Mucosa of descending colon (tissue), 3 donors: ENCODE results near the gene BPIFB4. TPM values are rescaled to one million over a fixed set of nuclear protein-coding genes. Genes with fewer than 3 reads are reported as not detected.

ENCODE experiments used
- ATAC-seq: fragments of 200-7000 bp; cut with Tn5 transposase; one replicate; pipeline ENCODE4 v1.9.1; 2020; ENCODE audit warnings: mild to moderate bottlenecking, moderate library complexity
- DNase-seq, 3 donors: peaks; one replicate each; pipeline ENCODE4 v3.0.0-alpha.2; 2020
- H3K36me3 ChIP-seq: fragments of 200-600 bp; one replicate; pipeline ENCODE4 v1.8.0; 2021; ENCODE audit warnings: low read depth, mild to moderate bottlenecking
- H3K4me1 ChIP-seq: fragments of 200-600 bp; one replicate; pipeline ENCODE4 v1.8.0; 2021; ENCODE audit warnings: low read depth, mild to moderate bottlenecking
- H3K4me3 ChIP-seq: fragments of 200-600 bp; one replicate; pipeline ENCODE4 v1.8.0; 2021; ENCODE audit warnings: mild to moderate bottlenecking
- H3K9me3 ChIP-seq: fragments of 200-600 bp; one replicate; pipeline ENCODE4 v1.8.0; 2021; ENCODE audit warnings: mild to moderate bottlenecking
- intact Hi-C, 2 donors: fragments of 100-400 bp; cut with DNase I in 1 of 2; cut with micrococcal nuclease in 1 of 2; formaldehyde crosslinking; loops; one replicate each; pipeline versions ENCODE4 v1.11.0 to v1.11.1; 2022; cut with DNase I, micrococcal nuclease
- total RNA-seq, 3 donors: library from RNA; stranded (reverse); fragmentation: NEBNext Ultra II Directional in 2 of 3; extraction: Animal tissue kit (Norgen Biotek cat#: 25700) in 2 of 3; gene quantifications; one replicate each; pipeline versions ENCODE4 v1.2.1 to v1.2.4, GENCODE V29; 2021 to 2023
- TF ChIP-seq, protein P1 (sequence below): fragments of 200-600 bp; IDR thresholded peaks from one replicate; pipeline ENCODE4 v1.8.0; 2022; ENCODE audit warnings: antibody characterized with exemption, mild to moderate bottlenecking
- donor health status: DM: no; HTN: no; CAD: no; lungs with moderate emphysema.
- donor health status: DM: no; HTN: no; CAD: no.
- donor health status: DM: no; HTN: yes; CAD: no.

BPIFB4 gene
- total RNA-seq, 3 donors from 2014 or later: not detected

DNA sequence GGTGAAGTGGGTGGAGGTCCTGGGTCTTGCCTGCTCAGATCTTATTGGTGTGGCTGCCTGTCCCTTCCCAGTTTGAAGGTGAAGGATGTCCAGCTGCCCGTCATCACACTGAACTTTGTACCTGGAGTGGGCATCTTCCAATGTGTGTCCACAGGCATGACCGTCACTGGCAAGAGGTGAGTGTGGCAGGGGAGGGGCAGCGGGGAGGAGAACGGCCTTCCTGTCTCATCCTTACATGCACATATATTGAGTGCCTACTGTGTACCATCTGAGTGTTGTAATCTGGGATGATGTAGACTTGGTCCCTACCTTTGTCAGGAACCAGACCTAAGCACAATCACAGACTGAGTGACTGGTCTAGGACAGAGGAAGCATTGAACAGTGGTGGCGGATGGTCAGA lies 45.3 kb upstream of the BPIFB4 start:
- Histone ChIP-seq H3K4me3 (no peak overlapping the region), H3K36me3 (no peaks in the 10 kb centered on the region), H3K9me3 (no peaks in the 10 kb centered on the region), H3K4me1 (no peaks in the 10 kb centered on the region)
- TF ChIP-seq, protein P1, sequence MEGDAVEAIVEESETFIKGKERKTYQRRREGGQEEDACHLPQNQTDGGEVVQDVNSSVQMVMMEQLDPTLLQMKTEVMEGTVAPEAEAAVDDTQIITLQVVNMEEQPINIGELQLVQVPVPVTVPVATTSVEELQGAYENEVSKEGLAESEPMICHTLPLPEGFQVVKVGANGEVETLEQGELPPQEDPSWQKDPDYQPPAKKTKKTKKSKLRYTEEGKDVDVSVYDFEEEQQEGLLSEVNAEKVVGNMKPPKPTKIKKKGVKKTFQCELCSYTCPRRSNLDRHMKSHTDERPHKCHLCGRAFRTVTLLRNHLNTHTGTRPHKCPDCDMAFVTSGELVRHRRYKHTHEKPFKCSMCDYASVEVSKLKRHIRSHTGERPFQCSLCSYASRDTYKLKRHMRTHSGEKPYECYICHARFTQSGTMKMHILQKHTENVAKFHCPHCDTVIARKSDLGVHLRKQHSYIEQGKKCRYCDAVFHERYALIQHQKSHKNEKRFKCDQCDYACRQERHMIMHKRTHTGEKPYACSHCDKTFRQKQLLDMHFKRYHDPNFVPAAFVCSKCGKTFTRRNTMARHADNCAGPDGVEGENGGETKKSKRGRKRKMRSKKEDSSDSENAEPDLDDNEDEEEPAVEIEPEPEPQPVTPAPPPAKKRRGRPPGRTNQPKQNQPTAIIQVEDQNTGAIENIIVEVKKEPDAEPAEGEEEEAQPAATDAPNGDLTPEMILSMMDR: no peak
- intact Hi-C loops: no loop called here
- no peak for ATAC-seq
- no peak for DNase-seq

DNA sequence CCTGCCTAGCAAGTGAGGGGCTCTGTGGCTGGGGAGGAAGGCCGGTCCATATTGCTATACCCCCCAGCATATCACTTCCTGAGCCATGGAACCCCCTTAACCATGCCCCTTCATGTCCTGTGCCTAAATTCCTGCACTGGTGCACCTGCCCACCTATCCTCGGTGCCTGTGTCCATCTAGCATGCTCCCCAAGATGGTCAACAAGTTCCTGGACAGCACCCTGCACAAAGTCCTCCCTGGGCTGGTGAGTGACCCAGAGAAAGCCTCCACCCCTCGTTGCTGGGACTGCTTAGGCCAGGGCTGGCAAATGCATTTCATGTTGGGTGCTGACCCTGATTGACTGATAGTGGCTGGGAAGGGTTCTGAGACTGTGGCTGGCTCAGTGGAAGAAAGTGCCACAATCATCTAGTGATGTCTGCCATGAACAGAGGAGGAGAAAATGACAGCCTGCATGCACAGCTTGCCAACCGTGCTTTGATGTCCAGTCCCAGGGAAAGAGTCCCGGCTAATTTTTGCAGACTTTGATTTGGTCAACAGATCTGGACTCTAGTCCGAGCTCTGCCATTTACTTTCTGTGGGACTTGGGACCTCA lies 44.4 kb upstream of the BPIFB4 start:
- no peaks in the 10 kb centered on the region for H3K36me3 ChIP-seq
- no peak overlapping the region for H3K4me3 ChIP-seq
- intact Hi-C loops: no loop called here
- DNase-seq (no peak), ATAC-seq (no peak)
- no peaks in the 10 kb centered on the region for H3K4me1 ChIP-seq
- TF ChIP-seq, protein P1: no peak
- H3K9me3 ChIP-seq: no peaks in the 10 kb centered on the region

- H3K4me1 ChIP-seq: no peaks in the 10 kb centered on the region
- no peaks in the 10 kb centered on the region for H3K36me3 ChIP-seq
- no peak overlapping the region for H3K4me3 ChIP-seq
- ATAC-seq: no peak
- no peak for DNase-seq
- no peaks in the 10 kb centered on the region for H3K9me3 ChIP-seq
- TF ChIP-seq, protein P1: no peak
- intact Hi-C loops: no loop called here
Measured at GRCh38 chr20:33037456-33037855, 42.0 kb upstream of the BPIFB4 start.

- Histone ChIP-seq H3K36me3 (no peaks in the 10 kb centered on the region), H3K9me3 (no peaks in the 10 kb centered on the region), H3K4me3 (no peak overlapping the region), H3K4me1 (no peaks in the 10 kb centered on the region)
- no peak for DNase-seq
- intact Hi-C loops: no loop called here
- ATAC-seq: no peak
- TF ChIP-seq, protein P1: no peak
Measured at GRCh38 chr20:33038243-33038642, 41.2 kb upstream of the BPIFB4 start.

DNA sequence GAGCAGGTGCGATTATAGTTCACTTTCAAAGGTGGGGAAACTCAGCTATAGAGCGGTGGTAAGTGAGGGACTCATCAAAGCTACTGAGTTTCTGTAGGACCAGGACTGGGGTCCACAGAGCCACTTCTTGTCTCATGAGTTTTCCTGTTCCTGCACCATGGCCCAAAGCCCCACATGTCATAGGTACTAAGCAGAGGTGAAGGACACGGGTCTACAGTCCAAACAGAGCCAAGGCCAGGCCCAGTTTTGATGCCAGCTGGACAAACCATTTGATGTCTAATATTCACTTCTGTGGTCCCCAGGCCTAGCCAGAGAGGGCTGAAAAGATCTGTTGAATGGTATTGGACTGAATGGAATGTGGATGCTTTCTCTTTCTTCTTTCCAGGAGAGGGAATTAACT lies 37.0 kb upstream of the BPIFB4 start:
- H3K9me3 ChIP-seq: peaks cover 22% of the 10 kb centered on the region
- H3K4me1 ChIP-seq: no peaks in the 10 kb centered on the region
- H3K4me3 ChIP-seq: no peak overlapping the region
- no peaks in the 10 kb centered on the region for H3K36me3 ChIP-seq
- DNase-seq (no peak), ATAC-seq (no peak)
- intact Hi-C loops: no loop called here
- TF ChIP-seq, protein P1: no peak
